GM23338 (cell line): ENCODE measurements around the gene CAMKK2. TPM values are rescaled to one million over a fixed set of nuclear protein-coding genes. Genes with fewer than 3 reads are reported as not detected.

Source experiments
- ATAC-seq: fragments of 200-7000 bp; cut with Tn5 transposase; 3 replicates; pipeline ENCODE4 v1.9.1; 2020
- DNase-seq: peaks from one replicate; pipeline ENCODE4 v3.0.0-alpha.2; 2015; ENCODE audit warnings: low spot score
- H2AFZ ChIP-seq: fragments of 200-600 bp; sonication (generic); 2 replicates; pipeline ENCODE4 v1.8.0; 2016; ENCODE audit warnings: antibody characterized with exemption, mild to moderate bottlenecking, moderate library complexity
- H3F3A ChIP-seq: fragments of 200-600 bp; sonication (generic); replicated peaks from 2 replicates; pipeline ENCODE4 v1.8.0; 2017; ENCODE audit warnings: antibody characterized with exemption, mixed run types, low read depth
- H3K27ac ChIP-seq: fragments of 200-600 bp; sonication (generic); 2 replicates; pipeline ENCODE4 v1.6.1; 2016; ENCODE audit warnings: low read depth
- H3K27me3 ChIP-seq: fragments of 200-600 bp; sonication (generic); 2 replicates; pipeline ENCODE4 v1.8.0; 2016; ENCODE audit warnings: mild to moderate bottlenecking, mixed run types, moderate library complexity; ENCODE audit not compliant: insufficient read depth
- H3K36me3 ChIP-seq: fragments of 200-600 bp; sonication (generic); 2 replicates; pipeline ENCODE4 v1.8.0; 2016; ENCODE audit warnings: mild to moderate bottlenecking; ENCODE audit not compliant: insufficient read depth
- H3K4me1 ChIP-seq: fragments of 200-600 bp; sonication (generic); 2 replicates; pipeline ENCODE4 v1.8.0; 2016; ENCODE audit warnings: mild to moderate bottlenecking, moderate library complexity; ENCODE audit not compliant: insufficient read depth
- H3K4me2 ChIP-seq: fragments of 200-600 bp; sonication (generic); 2 replicates; pipeline ENCODE4 v1.7.1; 2017; ENCODE audit warnings: mixed run types
- H3K4me3 ChIP-seq: fragments of 200-600 bp; sonication (generic); 2 replicates; pipeline ENCODE4 v1.6.1; 2016; ENCODE audit warnings: mixed run types
- H3K79me2 ChIP-seq: fragments of 200-600 bp; sonication (generic); replicated peaks from 2 replicates; pipeline ENCODE4 v1.8.0; 2017; ENCODE audit warnings: mild to moderate bottlenecking; ENCODE audit not compliant: insufficient read depth
- H3K9me2 ChIP-seq: fragments of 200-600 bp; sonication (generic); 2 replicates; pipeline ENCODE4 v1.8.0; 2017; ENCODE audit not compliant: insufficient read depth
- H4K20me1 ChIP-seq: fragments of 200-600 bp; sonication (generic); replicated peaks from 2 replicates; pipeline ENCODE4 v1.8.0; 2017; ENCODE audit warnings: mild to moderate bottlenecking; ENCODE audit not compliant: insufficient read depth
- H3K27ac Mint-ChIP-seq: 2 replicates; pipeline ENCODE4 v1.8.0; 2020; ENCODE audit warnings: inconsistent platforms, mild to moderate bottlenecking, moderate library complexity, mixed read lengths
- H3K27me3 Mint-ChIP-seq: 3 replicates; pipeline ENCODE4 v1.8.0; 2022; ENCODE audit warnings: low read depth, mild to moderate bottlenecking, moderate library complexity, mixed read lengths, inconsistent platforms; ENCODE audit not compliant: insufficient read depth, poor library complexity
- H3K36me3 Mint-ChIP-seq: 3 replicates; pipeline ENCODE4 v1.8.0; 2021; ENCODE audit warnings: low read depth, mild to moderate bottlenecking, inconsistent platforms, moderate library complexity, mixed read lengths
- H3K4me1 Mint-ChIP-seq: 3 replicates; pipeline ENCODE4 v1.8.0; 2020; ENCODE audit warnings: mild to moderate bottlenecking, inconsistent platforms, mixed read lengths
- H3K4me3 Mint-ChIP-seq: 3 replicates; pipeline ENCODE4 v1.8.0; 2021; ENCODE audit warnings: moderate library complexity, mild to moderate bottlenecking, inconsistent platforms, mixed read lengths
- H3K9me3 Mint-ChIP-seq: 3 replicates; pipeline ENCODE4 v1.8.0; 2020; ENCODE audit warnings: moderate library complexity, mild to moderate bottlenecking, inconsistent platforms, mixed read lengths
- CREB1 ChIP-seq: fragments of 250-450 bp; sonication (Bioruptor Pico); IDR thresholded peaks from 2 replicates; pipeline ENCODE4 v1.5.0; 2020; ENCODE audit warnings: low read depth, mild to moderate bottlenecking, moderate library complexity
- EZH2 ChIP-seq: fragments of 200-600 bp; sonication (generic); IDR thresholded peaks from one replicate; pipeline ENCODE4 v1.8.0; 2017; ENCODE audit warnings: antibody characterized with exemption, mild to moderate bottlenecking, low read depth; ENCODE audit not compliant: unreplicated experiment
- POLR2AphosphoS5 ChIP-seq: IDR thresholded peaks from 2 replicates; pipeline ENCODE4 v1.6.1; 2016; ENCODE audit warnings: antibody characterized with exemption, low read depth
- REST ChIP-seq: IDR thresholded peaks from one replicate; pipeline ENCODE4 v1.6.1; 2018; ENCODE audit warnings: antibody characterized with exemption; ENCODE audit not compliant: unreplicated experiment
- ZNF114 ChIP-seq: fragments of 250-450 bp; sonication (Bioruptor Pico); IDR thresholded peaks from 2 replicates; pipeline ENCODE4 v1.5.0; 2020; ENCODE audit warnings: mild to moderate bottlenecking, moderate library complexity
- ZNF331 ChIP-seq: fragments of 250-450 bp; sonication (Bioruptor Pico); IDR thresholded peaks from 2 replicates; pipeline ENCODE4 v1.5.0; 2020; ENCODE audit warnings: low read depth, mild to moderate bottlenecking, moderate library complexity
- ZNF462 ChIP-seq: fragments of 250-450 bp; sonication (Bioruptor Pico); IDR thresholded peaks from 2 replicates; pipeline ENCODE4 v1.5.0; 2020; ENCODE audit warnings: mild to moderate bottlenecking, moderate library complexity
- polyA plus RNA-seq: library from polyadenylated mRNA; unstranded; fragments of >200 nt; fragmentation: Nextera tagmentation; extraction: Ambion mirVana; gene quantifications from 2 replicates; pipeline ENCODE4 v1.2.1, GENCODE V29; 2016
- total RNA-seq: library from RNA; depleted of rRNA; stranded (reverse); fragments of >200 nt; shearing (Covaris generic); gene quantifications from 2 replicates; pipeline ENCODE4 v1.2.3, GENCODE V29; 2014

The CAMKK2 gene
- total and polyA plus RNA-seq, 2 experiments from 2014 or later: 10.3 to 26.4 TPM

GRCh38 chr12:121330195-121330594 lies 33.7 kb upstream of the CAMKK2 start (continued):
- no peak for TF ChIP-seq EZH2
- no peak for TF ChIP-seq ZNF114 (CRISPR knock-in tag)
- no peak for TF ChIP-seq CREB1
- TF ChIP-seq ZNF331 (CRISPR knock-in tag): no peak

GRCh38 chr12:121328620-121329019 lies 32.1 kb upstream of the CAMKK2 start:
- Mint-ChIP-seq H3K27me3 (no peaks in the 10 kb centered on the region), H3K36me3 (peaks cover 74% of the 10 kb centered on the region), H3K4me1 (no peaks in the 10 kb centered on the region), H3K4me3 (no peak overlapping the region), H3K9me3 (no peaks in the 10 kb centered on the region; the same call in 2 of the 3 replicates), H3K27ac (no peak overlapping the region)
- Histone ChIP-seq H3K4me2 (no peak overlapping the region), H3K79me2 (no peaks in the 10 kb centered on the region), H2AFZ (no peak overlapping the region), H3K27me3 (no peaks in the 10 kb centered on the region), H3K9me2 (no peaks in the 10 kb centered on the region), H3K4me1 (no peaks in the 10 kb centered on the region), H3F3A (no peaks in the 10 kb centered on the region), H3K27ac (no peak overlapping the region), H4K20me1 (peaks cover 3% of the 10 kb centered on the region), H3K36me3 (peaks cover 53% of the 10 kb centered on the region), H3K4me3 (no peak overlapping the region)
- DNase-seq (no peak), ATAC-seq (no peak)
- no peak for TF ChIP-seq ZNF462 (CRISPR knock-in tag)
- no peak for TF ChIP-seq CREB1
- no peak for TF ChIP-seq POLR2AphosphoS5
- no peak for TF ChIP-seq REST
- no peak for TF ChIP-seq ZNF331 (CRISPR knock-in tag)
